Right atrium auricular region (tissue), 2 donors: Measurements from ENCODE around the gene MAN2B2. TPM values are rescaled to one million over a fixed set of nuclear protein-coding genes. Genes with fewer than 3 reads are reported as not detected.

Experiments used
- DNase-seq: peaks from one replicate; pipeline ENCODE4 v3.0.0-alpha.2; 2019; ENCODE audit warnings: low spot score
- H3K27ac ChIP-seq, 2 donors: fragments of 200-600 bp; sonication (generic); 1 replicate in 1 of 2; 2 replicates in 1 of 2; pipeline ENCODE4 v1.5.1; 2016 to 2019
- H3K27me3 ChIP-seq, 2 donors: fragments of 200-600 bp; sonication (generic); one replicate each; pipeline versions ENCODE4 v1.5.1 to v1.6.0; 2017 to 2019
- H3K36me3 ChIP-seq: fragments of 200-600 bp; sonication (generic); one replicate; pipeline ENCODE4 v1.5.1; 2016
- H3K4me1 ChIP-seq, 2 donors: fragments of 200-600 bp; sonication (generic); one replicate each; pipeline versions ENCODE4 v1.5.1 to v1.6.0; 2017 to 2019
- H3K4me3 ChIP-seq, 2 donors: fragments of 200-600 bp; sonication (generic); 1 replicate in 1 of 2; 2 replicates in 1 of 2; pipeline ENCODE4 v1.5.1; 2017 to 2019; ENCODE audit warnings: mild to moderate bottlenecking in 1 of 2, moderate library complexity in 1 of 2
- H3K9me3 ChIP-seq, 2 donors: fragments of 200-600 bp; sonication (generic); one replicate each; pipeline ENCODE4 v1.5.1; 2019
- CTCF ChIP-seq, 2 donors: fragments of 200-600 bp; sonication (generic); IDR thresholded peaks; one replicate each; pipeline ENCODE4 v1.5.1; 2019; ENCODE audit warnings: antibody characterized with exemption in 2 of 2
- total RNA-seq, 2 donors: library from RNA; depleted of rRNA; stranded (reverse); fragments of >200 nt; gene quantifications; one replicate each; pipeline ENCODE4 v1.1.0, GENCODE V29; 2016

MAN2B2 gene
- total RNA-seq, 2 donors from 2014 or later: 23.7 to 25.5 TPM

DNA sequence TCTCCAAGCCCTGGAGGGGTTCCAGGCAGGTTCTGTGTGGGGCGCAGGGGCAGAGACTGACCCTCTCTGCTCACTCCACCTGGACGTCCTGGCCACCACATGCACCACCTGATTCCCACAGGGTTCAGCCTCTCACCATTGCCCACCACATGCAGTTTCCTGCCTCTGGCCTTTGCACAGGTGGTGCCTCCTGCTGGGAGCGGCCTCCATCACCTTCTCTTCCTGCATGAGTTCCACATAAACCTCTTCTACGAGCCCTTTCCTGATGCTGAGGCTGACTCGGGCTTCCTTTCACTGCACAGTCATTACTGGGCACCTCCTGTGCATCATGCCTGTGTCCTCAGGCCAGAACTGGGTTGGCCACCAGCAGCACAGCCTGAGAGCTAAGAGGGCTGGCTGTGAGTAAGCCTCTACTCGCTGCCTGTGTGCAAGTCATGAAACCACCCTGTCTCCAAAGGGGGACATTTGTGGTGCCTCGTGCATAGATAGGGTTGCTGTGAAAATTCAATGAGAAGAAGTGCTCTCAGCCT lies 19.9 kb downstream of the MAN2B2 start:
- Histone ChIP-seq H3K27me3 (no peaks in the 10 kb centered on the region), H3K9me3 (no peaks in the 10 kb centered on the region), H3K36me3 (no peaks in the 10 kb centered on the region), H3K4me3 (no peak overlapping the region), H3K4me1 (no peaks in the 10 kb centered on the region), H3K27ac (no peak overlapping the region)
- no peak for DNase-seq
- TF ChIP-seq CTCF (IDR thresholded peaks at IDR 0.05): no peak

- Histone ChIP-seq H3K4me1 (no peaks in the 10 kb centered on the region), H3K27ac (no peak overlapping the region), H3K27me3 (no peaks in the 10 kb centered on the region), H3K9me3 (no peaks in the 10 kb centered on the region), H3K4me3 (no peak overlapping the region), H3K36me3 (peaks cover 6% of the 10 kb centered on the region)
- DNase-seq: no peak
- no peak for TF ChIP-seq CTCF (IDR thresholded peaks at IDR 0.05)
These were observed 21.0 kb downstream of the MAN2B2 start for GRCh38 chr4:6595897-6596537.

DNA sequence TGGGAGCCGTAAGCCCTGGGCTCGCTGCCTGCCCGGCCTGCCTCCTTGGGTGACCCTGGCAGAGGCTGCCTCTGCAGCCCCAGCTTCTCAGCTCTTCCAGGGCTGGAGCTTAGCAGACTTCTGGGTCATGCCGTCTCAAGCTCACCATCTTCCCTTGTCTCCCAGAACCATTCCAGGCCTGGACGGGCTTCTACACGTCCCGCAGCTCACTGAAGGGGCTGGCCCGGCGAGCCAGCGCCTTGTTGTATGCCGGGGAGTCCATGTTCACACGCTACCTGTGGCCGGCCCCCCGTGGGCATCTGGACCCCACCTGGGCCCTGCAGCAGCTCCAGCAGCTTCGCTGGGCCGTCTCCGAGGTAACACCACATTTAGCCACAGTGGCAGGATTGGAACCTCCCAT lies 22.0 kb downstream of the MAN2B2 start:
- no peaks in the 10 kb centered on the region for H3K9me3 ChIP-seq
- TF ChIP-seq CTCF (IDR thresholded peaks at IDR 0.05): no peak
- peaks cover 6% of the 10 kb centered on the region for H3K36me3 ChIP-seq
- H3K4me3 ChIP-seq: no peak overlapping the region
- H3K4me1 ChIP-seq: no peaks in the 10 kb centered on the region
- no peaks in the 10 kb centered on the region for H3K27me3 ChIP-seq
- no peak overlapping the region for H3K27ac ChIP-seq
- DNase-seq: no peak

- DNase-seq: no peak
These were observed 23.1 kb downstream of the MAN2B2 start for GRCh38 chr4:6598127-6598526.

GRCh38 chr4:6598641-6599040 lies 23.7 kb downstream of the MAN2B2 start:
- H3K36me3 ChIP-seq: peaks cover 6% of the 10 kb centered on the region
- H3K27ac ChIP-seq: no peak overlapping the region
- no peak for TF ChIP-seq CTCF (IDR thresholded peaks at IDR 0.05)
- no peaks in the 10 kb centered on the region for H3K4me1 ChIP-seq
- no peaks in the 10 kb centered on the region for H3K9me3 ChIP-seq
- no peak overlapping the region for H3K4me3 ChIP-seq
- H3K27me3 ChIP-seq: no peaks in the 10 kb centered on the region
- DNase-seq: no peak

More at GRCh38 chr4:6598127-6598526, 23.1 kb downstream of the MAN2B2 start:
- Histone ChIP-seq H3K4me1 (no peaks in the 10 kb centered on the region), H3K27ac (no peak overlapping the region), H3K9me3 (no peaks in the 10 kb centered on the region), H3K4me3 (no peak overlapping the region), H3K36me3 (peaks cover 6% of the 10 kb centered on the region), H3K27me3 (no peaks in the 10 kb centered on the region)
- no peak for TF ChIP-seq CTCF (IDR thresholded peaks at IDR 0.05)
